ENCODE data around the gene CATSPERE. TPM values are rescaled to one million over a fixed set of nuclear protein-coding genes. Genes with fewer than 3 reads are reported as not detected.

Gene CATSPERE
- total and polyA plus RNA-seq, 9 of the 15 experiments (the other 6 are each of a cell fraction or from before 2014, with no cell fraction given), result 0.06 to 0.16 (median 0.09) TPM; not detected in 3

DNA sequence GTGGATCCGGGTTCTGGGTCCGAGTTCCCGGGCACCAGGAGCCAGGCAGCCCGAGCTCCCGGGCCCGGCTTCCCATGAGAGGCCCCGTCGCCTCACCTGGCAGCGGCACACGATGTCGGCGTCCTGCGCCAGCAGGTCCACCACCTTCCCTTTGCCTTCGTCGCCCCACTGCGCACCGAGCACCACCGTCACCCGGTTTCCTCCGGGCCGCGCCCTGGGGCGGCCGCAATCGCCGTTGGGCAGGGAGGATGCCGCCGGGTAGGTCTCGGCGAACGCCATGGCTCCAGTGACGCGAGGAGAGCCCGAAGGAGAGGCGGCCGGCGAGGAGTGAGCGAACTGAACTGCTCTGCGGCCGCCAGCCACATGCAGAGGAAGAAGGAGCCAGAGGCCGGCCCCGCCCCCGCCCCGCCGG is 9.5 kb upstream of the CATSPERE start, which contains the start of gene ADSS2 (continued):
- TF ChIP-seq MGA (IDR thresholded peaks at IDR 0.05) (peak; percentile 87), MAZ (CRISPR knock-in tag; conservative IDR thresholded peaks at IDR 0.05 in 1 of 2, IDR thresholded peaks at IDR 0.05 in 1 of 2) (peak in 1 of 2 experiments; percentile 55; a peak in 1 of 4 replicates), ETV1 (tag; conservative IDR thresholded peaks at IDR 0.05; ENCODE audit: low read depth) (no peak), FOXA3 (CRISPR knock-in tag; conservative IDR thresholded peaks at IDR 0.05 in 1 of 2, IDR thresholded peaks at IDR 0.05 in 1 of 2) (no peak), MLLT1 (IDR thresholded peaks at IDR 0.05) (peak; percentile 32 to 81; a peak in 2 of 4 replicates), TEAD2 (tag; IDR thresholded peaks at IDR 0.05) (no peak), PHF20 (IDR thresholded peaks at IDR 0.05; ENCODE audit: partially characterized antibody) (peak; percentile 50), ZBTB17 (CRISPR knock-in tag; IDR thresholded peaks at IDR 0.05) (peak; percentile 80), SOX6 (IDR thresholded peaks at IDR 0.05) (no peak), ZBED1 (IDR thresholded peaks at IDR 0.05) (no peak)
- TF ChIP-seq, protein P1, sequence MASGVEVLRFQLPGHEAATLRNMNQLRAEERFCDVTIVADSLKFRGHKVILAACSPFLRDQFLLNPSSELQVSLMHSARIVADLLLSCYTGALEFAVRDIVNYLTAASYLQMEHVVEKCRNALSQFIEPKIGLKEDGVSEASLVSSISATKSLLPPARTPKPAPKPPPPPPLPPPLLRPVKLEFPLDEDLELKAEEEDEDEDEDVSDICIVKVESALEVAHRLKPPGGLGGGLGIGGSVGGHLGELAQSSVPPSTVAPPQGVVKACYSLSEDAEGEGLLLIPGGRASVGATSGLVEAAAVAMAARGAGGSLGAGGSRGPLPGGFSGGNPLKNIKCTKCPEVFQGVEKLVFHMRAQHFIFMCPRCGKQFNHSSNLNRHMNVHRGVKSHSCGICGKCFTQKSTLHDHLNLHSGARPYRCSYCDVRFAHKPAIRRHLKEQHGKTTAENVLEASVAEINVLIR (CRISPR knock-in tag; IDR thresholded peaks at IDR 0.05), result no peak
